NK-92 (cell line): Measurements from ENCODE around the gene C11orf24.

Experiments used
- DNase-seq: peaks from one replicate; lab custom pipeline; 2025; ENCODE audit not compliant: unreplicated experiment; lab: John Stamatoyannopoulos, UW

Gene C11orf24

DNA sequence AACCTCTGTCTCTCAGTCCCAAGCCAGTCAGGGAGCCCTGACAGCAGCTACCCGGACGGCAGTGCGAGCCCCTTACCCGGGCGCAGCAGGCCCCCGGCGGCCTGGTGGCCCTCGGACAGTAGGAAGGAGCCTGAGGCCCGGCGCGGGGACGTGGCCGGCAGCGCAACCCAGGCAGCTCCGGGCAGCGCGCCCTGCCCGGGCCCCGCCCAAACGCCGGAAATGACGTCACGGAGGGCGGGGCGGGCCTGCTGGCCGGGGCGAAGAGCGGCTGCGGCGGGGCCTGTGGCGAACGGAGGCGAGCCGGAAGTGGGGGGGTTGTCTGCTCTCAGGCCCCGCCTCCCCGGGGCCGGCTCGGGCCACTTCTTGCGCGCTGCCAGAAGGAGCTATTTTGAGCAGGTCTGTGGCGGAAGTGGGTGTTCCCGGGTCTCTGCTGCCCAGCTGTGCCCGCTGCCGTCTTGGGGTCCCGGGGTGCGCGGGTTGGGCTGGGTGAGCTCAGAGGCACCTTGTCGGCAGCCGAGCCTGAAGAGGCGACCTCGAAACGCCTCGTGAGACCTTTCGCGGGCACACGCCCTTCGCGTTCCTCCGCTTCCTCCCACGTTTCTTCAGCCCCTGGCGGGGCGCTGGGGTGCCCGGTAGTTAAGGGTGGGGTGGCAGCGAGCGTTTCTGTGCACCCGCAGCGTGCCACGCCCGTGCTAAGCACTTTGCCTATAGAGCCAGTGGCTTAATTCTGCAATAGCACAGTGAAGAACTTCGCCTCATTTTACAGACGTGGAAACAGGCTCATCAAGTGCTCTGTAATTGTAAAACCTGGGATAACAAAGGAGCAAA lies at the start of gene C11orf24:
TSS of gene C11orf24 (minus strand) at position 193 of the 828 bp plus-strand sequence. CDS start 8,206 bp downstream, outside the sequence.
- DNase-seq, result peak; percentile 32

DNA sequence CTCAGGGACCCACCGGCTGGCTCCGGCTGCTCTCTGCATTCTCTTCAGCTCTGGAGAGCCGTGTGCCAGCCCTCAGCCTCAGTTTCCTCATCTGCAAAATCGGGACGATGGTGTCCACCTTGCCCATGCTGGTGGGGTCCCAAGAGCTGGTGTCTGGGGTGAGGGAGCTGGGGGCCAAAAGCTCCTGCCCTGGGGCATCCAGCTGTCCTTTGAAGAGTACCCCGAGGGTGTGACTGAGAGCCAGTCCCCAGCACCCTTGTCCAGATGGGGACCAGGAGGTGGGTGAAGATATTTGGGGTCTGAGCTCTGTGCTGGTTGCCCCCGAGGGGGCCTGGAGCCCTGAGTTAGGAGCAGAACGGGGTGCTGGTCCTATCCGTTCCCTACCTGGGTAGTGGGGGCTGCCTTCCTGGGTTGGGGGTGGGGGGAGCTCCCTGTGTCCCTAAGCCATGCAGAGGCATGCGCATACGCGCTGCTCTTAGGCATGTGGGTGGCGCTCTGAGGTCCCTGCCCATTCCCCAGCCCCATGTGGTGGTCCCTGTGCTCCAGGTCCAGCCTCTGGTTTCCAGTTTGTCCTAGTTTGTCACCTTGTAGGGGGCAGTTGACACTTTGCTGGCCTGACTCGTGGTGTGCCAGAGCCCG lies 45.5 kb upstream of the C11orf24 start:
- DNase-seq, result no peak

DNA sequence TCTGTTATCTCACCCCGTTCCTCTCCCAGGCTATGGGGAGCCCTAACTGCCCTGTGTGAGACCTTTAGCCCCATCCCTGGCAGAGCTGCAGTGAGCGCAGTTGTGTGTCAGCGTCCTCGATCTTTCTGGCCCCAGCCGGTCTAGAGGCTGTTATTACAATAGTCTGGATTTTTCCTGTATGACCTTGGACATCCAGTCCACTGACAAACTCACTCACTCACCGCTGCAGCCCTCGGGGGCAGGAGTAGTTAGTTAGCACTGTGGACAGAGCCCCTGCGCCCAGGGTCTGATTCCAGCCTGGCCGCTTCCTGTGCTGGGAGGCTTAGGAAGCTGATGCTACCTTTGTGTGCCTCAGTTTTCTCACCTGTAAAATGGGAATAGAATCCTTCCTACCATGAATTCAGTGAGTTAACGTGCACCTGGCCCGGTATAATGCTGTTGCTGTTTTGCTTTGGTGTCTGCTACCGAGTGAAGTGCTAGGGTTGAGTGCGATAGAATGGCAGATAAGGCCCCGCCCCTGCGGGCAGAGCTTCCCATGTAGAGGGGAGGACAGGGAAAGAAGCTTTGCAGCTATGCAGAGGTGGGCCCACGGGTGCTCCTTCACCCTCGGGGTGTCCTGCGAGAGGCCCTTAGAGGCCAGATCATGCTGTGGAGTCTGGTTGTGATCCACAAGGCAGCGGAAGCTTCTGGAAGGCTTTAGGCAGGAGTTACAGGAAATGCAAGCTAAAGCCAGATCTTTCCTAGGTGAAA lies 43.6 kb upstream of the C11orf24 start:
- no peak for DNase-seq

DNA sequence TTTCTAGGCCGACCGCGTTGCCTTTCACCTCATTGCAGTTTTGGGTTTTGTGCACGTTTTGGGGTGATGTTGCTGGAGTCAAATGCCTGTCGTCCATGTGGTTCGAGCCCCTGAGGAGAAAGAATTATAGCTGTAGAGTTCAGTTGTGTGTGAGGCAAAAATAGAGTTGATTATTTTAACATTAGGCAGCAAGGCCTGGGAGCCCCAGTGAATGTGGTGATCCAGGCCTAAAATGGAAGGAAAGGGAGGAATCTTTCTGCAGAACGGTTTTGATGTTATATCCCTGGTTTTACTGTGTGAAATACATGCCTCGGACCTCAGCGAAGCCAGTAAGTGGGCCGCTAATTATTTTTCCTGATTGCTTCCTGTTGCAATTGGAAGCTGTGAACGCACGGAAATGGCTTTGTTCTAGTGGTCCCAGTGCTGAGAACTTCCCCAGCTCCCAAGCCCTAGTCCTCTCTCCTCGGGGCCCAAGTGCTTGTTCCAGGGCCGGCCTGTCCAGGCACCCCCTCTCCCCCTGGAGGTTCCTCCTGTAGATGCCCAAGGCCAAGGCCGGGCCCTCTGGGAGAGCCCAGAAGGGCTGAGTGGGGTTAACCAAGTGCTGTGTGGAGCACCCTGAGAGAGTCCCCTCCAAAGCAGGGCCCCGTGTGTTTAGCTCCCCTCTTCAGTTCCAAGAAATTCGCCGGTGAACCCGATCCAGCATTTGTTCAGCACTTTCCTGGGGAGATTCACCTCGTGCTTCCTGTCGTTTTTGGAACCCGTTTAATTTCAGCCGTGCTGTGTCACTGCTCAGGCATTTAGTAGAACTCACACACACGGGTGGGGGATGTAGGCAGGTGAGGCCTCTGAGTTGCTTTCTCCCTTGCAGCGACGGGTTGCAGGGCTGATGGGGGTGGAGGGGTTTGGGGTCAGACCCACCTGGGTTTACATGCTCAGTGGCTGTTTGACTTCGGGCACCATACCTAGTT lies 42.7 kb upstream of the C11orf24 start:
- DNase-seq, result no peak

DNA sequence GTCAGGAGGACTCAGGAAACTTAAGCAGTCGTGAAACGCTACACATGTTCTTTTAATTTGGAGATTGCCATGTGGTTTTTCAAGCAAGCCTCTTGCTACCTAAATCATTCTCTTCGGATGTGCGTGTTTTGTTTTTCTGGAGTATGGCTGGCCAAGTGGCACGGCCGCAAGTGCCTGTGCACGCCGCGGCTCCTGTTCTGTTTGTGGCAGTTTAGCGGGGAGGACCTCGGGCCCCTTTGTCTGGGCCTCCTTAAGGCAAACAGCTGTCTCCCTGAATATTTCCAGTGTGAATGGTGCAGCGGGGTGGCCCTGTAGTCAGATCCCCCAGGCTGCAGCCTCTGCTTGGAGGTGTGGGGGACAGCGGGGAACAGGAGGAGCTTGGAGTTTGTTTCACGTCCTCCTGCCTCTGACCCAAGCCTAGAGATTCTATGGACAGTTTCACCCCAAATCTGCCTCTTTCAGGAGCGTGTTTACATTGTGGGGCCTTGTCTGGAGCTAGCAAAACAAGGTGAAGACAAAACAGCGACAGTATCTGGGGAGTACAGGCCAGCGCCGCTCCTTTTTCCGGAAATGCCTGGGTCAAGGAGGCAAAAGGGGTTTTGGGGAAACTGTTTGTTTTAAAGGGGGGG lies 41.9 kb upstream of the C11orf24 start:
- DNase-seq, result no peak

DNA sequence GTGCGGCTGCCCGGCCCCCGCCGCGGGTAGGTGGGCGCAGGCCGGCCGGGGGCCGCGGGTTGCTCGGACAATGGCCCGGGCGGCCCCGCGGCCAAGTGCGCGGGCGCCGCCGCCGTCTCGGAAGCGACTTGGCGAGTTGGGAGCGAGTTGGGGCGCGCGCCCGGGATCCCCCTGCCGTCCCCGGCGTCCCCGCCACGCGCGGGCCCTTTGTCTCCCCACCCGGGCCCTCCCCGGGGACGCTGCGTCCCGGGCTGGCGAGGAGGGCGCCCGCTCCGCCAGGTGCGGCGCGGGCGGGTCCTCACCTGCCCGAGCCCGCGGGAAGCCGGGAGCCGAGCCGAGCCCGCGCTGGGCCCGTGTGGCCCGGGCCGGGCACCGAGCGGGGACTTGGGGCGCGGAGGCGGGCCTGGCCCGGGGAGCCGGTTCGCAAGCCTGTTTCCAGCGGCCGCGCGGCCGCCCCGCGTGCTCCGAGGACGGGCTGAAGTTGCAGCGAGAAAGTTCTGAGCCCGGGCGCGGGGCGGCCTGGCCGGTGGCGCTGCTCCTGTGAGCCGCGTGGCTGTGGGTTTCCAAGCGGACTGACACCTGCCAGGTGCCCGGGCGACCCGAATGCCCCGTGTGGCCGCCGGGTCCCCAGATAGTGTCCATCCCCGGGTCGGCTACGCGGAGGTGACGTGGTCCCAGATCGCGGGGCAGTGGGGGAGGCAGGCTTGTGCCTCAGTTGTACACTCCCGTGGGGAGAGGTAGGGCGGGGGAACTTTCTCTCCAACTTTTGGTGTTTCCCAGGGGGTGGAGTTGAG lies 41.2 kb upstream of the C11orf24 start:
- no peak for DNase-seq

DNA sequence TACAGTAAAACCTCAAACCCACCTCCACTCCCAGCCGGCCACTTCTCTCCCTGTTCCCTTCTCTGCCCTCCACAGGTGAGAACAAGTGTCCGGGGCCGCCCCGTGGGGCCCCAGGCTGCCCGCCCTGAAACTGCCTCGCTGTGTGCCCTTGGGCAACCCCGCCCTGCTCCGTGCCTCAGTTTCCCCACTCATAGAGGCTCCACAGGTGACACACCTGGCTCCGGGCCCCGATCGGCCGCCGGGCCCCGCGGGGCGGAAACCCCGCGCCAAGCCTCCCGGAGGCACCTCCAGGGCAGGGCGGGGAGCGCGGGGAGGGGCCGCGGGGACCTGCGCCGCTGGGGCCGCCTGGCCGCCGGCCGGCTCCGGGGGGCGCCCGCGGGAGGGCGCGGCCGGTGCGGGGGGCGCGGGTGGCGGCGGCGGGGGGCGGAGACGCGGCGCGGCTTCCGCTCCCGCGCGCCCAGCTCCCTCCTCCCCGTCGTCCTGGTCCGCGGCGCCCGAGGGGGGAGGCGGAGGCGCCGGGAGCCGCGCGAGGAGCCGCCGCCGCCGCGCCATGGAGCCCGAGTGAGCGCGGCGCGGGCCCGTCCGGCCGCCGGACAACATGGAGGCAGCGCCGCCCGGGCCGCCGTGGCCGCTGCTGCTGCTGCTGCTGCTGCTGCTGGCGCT lies 40.5 kb upstream of the C11orf24 start, which contains the start of gene LRP5:
TSS of gene LRP5 (plus strand) at position 475 of the 663 bp plus-strand sequence. CDS start at position 599, 124 bp downstream.
- no peak for DNase-seq

DNA sequence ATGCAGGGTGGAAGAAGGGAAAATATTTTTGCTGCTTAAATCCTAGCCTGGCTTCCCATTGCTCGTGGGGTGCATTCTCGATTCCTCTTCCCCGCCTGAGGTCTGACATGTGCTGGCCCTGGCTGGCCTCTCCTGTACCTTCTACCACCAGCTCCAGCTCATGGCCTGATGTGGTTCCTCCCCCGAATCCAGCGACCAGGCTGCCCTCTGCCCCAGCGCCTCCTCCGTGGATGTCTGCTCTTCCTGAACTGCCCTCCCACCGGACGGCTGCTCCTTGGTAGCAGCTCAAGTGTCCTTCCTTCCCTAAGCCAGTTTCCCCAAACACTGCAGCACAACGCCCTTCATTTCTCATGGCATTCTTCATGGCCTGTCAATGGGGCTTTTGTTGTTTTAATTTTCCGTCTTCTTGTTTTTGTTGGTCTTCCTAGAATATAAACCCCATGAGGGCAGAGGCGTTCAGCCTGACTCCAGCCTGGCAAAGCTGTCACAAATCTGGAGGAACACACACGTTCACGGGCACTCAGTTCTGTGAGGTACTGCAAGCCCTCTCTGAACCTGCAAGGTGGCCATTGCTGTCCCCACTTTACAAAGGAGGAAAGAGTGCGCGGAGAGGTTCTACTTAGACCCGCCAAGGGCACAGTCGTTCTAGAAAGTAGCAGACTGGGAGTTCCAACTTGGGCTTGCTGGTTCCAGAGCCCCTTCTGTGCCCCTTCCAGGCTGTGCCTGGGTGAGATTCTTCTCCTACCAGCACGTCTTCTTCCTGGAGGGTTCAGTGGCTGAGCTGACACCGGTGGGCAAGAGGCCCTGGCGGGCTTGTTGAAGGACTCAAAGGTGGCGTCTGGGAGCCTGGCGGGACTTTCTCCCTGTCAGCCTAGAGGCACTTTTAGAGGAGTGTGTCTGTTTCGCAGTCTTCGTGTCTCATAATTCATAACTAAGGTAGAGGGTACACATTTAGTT lies 39.7 kb upstream of the C11orf24 start:
- no peak for DNase-seq

DNA sequence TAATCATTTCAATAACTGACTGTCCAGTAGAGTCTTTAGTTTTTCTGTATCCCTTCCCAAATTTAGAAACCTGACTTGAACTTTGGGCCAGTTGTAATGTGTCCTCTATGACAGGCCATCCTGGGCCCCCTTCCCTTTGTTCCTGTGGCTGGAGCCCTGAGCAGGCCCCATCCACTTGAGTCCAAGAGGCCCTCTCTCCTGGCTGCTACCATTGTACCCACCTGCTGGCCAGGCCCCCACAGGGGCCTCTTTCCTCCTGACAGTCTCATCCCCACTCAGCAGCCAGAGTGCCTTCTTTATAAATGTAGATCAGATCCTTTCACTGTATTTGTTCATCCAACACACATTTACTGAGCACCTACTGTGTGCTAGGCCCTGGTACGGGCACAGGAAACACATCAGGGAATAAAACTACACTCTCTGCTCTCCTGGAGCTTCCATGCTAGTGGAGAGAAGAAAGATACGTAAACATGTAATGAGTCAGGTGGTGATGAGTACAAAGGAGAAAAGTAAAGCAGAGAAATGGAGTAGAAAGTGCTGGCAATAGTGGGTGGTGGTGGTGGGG lies 37.9 kb upstream of the C11orf24 start:
- DNase-seq, result no peak

DNA sequence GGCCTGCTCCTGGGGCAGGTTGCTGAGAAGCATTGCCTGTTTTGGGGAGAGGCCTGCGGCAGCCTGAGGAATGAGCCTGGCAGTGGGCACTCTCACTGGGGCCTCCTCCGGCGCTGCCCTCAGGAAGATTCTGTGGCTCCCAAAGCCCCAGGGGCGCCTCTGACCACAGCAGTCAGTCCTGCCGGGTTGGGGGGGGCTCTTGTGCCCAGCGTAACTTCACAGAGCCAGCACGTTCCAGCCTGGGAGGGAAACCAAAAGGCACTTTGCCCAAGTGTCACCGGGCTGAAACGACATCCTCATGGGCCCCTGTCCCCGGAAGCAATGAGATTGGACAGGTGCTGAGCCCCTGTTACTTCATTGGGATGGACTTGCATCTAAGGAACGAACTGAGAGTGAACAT lies 36.3 kb upstream of the C11orf24 start:
- no peak for DNase-seq

DNA sequence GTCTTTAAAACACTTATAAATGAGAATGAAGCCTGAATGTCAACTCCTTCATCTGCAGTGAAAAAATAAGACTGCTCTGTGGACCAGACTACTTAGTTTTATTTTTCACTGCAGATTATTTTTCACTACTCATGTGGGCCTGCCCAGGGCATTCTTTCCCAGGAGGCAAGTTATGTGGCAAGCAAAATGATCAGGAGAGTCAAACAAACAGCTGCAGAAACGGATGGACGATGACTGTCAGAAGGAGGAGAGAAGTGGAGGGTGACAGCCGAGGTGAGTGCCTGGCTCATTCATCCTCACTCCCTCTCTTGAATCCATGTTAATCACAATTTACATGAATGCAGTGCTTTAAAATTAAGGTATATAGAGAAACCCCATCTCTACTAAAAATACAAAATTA lies 34.9 kb upstream of the C11orf24 start:
- DNase-seq, result no peak

DNA sequence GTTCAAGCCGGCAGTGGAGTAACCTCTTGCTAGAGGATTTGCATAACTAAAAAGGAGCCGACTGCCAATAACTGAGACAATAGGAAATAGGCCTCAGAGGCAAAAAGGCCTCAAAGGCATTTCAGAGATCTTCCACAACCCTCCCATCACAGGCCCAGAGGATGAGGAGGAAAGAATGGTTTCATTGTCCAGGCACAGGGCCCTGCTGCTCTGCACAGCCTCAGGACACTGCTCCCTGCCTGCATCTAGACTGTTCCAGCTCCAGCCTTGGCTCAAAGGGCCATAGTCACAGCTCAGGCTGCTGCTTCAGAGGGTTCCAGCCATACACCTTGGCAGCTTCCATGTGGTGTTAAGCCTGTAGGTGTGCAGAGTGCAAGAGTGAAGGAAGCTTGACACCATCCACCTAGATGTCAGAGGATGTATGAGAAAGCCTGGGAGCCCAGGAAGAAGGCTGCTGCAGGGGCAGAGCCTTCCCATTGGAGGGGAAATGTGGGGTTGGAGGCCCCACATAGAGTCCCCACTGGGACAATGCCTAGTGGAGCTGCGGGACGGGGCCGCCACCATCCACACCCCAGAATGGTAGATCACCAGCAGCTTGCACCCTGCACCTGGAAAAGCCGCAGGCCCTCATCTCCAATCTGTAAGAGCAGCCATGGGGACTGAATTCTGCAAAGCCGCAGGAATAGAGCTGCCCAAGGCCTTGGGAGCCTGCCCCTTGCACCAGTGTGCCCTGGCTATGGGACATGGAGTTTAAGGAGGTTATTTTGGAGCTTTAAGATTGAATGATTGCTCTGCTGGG lies 32.4 kb upstream of the C11orf24 start:
- DNase-seq, result no peak

DNA sequence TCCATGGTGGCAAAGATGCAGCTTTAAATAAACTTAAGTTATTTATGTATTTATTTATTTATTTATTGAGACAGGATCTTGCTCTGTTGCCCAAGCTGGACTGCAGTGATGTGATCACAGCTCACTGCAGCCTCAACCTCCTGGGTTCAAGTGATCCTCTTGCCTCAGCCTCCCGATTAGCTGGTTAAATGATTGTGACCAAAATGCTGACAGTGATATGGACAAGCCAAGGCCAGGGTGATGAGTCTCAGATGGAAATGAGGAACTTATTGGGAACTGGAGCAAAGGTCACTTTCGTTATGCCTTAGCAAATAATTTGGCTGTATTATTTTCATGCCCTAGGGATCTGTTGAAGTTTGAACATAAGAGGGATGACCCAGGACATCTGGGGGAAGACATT lies 31.3 kb upstream of the C11orf24 start:
- DNase-seq, result no peak

DNA sequence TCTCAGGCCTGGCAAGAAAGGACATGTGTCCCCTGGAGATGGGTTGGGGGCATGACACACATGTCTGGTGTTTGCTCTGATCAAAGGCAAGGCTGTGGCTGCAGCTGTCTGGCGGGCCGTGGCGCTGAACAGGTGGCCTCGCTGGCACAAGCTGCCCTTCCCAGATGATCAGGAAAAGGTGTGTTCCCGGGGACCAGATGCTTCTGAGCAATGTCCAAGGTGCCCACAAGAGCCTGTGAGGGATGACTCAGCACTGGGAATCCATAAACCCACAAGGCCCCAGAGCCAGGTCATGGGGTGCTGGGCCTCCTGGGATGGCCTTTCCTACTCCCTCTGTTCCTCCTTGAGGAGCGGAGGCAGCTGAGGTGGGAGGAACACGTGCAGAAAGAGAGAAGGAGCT lies 30.9 kb upstream of the C11orf24 start:
- no peak for DNase-seq

DNA sequence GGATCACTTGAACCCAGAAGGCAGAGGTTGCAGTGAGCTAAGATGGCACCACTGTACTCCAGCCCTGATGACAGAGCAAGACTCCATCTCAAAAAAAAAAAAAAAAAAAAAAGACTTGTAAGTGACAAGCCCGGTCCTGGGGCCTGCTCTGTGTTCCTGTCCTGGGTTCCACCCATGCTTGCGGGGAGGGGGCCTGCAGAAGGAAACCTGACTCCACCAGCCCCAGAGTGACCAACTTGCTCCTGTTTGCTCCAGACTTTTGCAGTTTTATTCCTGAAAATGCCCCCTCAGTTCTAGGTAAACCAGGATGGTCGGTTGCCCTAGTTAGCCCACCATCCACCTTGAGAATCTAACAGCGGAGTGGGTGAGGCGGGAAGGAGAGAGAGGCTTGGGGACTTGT lies 30.5 kb upstream of the C11orf24 start:
- no peak for DNase-seq

DNA sequence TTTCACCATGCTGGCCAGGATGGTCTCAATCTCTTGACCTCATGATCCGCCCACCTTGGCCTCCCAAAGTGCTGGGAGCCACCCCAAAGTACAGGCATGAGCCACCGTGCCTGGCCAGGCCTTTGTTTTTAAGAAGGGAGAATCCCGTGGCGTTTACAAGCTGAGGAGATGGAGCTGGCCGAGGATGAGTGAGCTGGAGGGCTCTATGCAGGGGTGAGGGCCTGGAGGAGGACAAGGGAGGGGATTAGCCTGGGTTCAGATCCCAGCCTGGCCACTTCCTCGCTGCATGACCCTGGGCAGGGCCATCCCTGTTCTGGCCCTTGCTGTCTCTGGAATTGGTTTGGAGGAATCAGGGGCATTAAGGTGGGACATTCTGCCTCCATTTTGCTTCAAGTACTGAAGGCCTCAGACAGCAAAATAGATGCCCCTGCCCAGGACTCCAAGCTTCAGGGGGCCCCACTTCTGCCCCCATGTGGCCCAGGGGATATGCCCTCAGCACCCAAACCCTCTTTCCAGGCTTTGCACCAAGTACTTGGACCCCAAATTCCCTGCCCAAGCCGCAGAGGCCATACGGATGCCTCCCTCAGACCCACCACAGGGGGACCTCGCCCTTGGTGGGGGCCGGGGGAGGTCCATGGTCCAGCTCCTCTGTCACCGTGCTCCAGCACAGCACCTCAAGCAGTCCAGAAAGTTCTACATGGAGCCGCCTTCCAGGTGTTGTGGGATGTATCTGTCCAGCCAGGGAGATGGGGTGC lies 28.5 kb upstream of the C11orf24 start:
- DNase-seq, result no peak
